Epidermal melanocyte (primary cell): Measurements from ENCODE around the gene DIP2C.
"Not testable (repeated sequence)": the region's sequence is repeated elsewhere in the genome, so short reads cannot be mapped to it uniquely, and the experiment has no call there.

Experiments used
- DNase-seq: peaks from one replicate; pipeline ENCODE4 v3.0.0; 2011; ENCODE audit warnings: low spot score; ENCODE audit not compliant: insufficient read length

DIP2C gene

GRCh38 chr10:641149-642010 lies 48.1 kb downstream of the DIP2C start:
- no peak for DNase-seq

GRCh38 chr10:640673-641045 lies 48.8 kb downstream of the DIP2C start:
- DNase-seq = no peak

DNA sequence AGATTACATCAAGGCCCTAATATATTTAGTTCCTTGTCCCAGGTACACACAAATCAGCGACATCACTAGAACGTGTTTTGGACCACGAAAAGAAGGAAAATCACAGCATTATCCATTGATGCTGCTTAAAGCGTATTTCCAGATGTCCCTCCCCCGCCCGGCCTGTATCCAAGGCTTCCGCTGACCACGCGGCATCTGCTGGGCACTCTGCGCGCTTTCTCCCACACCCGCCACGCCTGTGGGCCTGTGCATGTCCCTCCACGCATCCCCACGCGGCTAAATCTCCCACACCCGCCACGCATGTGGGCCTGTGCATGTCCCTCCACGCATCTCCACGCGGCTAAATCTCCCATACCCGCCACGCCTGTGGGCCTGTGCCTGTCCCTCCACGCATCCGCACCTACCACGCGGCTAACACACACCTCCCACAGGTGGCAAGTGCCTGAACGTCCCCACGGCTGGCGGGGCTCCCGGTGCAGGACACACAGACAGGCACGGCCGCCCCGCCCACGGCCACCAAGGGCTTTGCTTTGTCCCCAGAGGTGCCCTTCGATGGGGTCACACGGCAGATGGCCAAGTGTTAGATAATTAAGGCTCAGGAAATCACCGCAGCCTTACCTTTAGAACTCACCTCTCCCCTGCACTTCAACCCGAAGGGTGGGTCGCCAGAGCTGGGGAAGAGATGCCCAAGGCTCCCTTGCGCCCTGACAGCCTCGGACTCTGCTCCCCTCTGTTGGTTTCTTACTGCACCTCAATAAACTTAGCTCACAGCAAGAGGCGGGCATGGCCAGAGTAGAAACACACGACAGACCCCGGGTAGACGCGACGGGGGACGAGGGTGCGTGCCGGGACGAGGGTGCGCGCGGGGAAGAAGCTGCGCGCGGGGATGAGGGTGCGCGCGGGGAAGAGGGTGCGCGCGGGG lies 49.5 kb downstream of the DIP2C start:
- no peak for DNase-seq

GRCh38 chr10:639001-639750 lies 50.3 kb downstream of the DIP2C start:
- no peak for DNase-seq

DNA sequence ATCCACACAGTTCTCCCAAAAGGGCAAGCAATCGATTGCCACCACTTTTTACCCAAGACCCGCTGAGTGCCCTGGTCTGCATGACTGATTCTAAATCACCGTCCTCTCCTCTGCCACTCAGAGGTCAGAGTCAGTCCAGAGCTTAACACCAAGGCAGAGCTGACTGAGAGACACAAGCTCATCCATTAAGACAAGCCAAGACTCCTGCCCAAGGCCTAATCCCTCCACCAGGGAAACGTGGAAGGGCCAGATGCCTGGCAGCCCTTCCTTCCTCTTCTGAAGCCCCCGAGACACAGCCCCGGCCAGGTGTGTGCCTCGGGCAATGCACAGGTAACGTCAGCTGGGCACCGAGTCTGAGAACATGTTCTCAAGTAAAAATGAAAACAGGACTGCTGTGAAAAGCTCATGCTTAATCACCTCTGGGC lies 51.7 kb downstream of the DIP2C start:
- DNase-seq = no peak

DNA sequence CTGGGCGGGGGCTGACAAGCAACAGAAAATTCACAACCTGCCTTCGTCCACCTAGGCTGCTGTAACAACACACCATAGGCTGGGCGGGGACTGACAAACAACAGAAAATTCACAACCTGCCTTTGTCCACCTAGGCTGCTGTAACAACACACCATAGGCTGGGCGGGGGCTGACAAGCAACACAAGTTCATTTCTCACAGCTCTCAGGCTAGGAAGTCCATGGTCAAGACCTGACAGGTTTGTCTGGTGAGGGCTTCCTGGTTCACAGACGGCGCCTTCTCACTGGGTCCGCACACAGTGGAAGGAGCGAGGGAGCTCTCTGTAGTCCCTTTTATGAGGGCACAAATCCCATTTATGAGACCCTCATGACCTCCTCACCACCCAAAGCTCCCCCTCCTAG lies 52.2 kb downstream of the DIP2C start:
- no peak for DNase-seq

GRCh38 chr10:636769-637168 lies 52.7 kb downstream of the DIP2C start:
- DNase-seq = no peak

DNA sequence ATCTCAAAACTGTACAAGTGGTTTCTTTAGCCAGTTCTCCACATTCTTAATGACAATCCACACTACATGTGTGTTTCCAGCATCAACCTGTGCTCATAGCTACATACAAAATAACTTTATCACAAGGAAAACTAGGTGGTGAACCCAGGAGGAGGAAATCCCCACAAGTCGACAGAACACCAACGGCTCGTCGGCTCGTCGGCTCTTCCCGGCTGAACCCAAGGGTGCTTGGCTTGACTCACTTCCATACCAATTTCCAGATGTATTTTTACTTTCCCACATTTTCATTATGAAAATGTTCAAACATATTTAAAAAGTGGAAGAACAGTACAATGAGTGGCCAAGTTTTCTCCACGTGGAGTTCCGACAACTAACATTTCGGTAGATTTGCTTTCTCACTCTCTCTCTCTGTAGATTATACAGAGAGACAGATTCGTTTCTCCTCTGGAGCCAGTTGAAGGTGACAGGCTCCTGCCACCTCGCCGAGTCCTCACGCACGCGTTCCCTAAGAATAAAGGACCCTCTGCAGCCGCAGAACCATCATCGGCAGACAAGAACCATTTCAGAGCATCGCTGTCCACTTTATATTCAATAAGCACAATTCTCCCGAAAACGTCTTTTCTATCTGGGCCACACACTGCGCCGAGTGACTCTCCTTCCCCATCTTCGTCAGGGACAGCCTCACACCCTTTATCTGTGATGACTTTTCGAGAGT lies 53.3 kb downstream of the DIP2C start:
- no peak for DNase-seq

DNA sequence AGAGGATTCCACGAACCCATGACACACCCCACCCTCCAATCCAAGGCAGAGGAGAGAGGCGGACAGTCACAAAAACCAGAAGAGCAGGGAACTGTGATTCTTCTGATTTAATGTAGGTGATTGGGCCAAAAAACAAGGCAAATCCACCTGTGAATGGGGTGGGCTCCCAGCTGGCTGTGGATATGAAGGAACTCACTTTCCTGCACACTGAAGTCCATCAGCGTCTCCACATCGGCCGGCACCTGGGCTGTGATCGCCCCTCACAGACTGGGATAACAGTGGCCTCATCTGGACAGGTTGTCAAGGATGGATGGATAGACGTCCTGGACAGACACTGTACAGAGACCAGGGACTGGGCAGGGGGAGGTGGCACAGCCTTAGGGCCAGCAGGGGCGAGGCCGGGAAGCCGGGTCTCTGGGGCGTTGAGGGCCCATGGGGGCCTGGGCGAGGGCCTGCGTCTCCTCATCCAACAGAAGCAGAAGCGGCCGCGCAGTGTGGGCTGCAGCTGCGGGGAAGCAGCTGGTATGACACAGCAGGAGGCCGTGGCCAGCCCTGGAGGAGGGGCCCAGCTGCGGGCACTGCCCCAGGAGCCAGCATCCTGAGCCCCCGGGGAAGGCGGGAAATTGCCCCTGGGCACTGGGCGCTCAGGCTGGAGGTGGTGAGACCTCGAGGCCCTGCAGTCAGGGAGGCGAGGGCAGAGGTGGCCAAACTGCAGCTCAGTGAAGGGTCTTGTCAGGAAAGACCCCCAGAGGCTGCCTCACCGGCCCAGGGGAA lies 54.2 kb downstream of the DIP2C start:
- DNase-seq = no peak

GRCh38 chr10:634256-634655 lies 55.2 kb downstream of the DIP2C start:
- DNase-seq = no peak

DNA sequence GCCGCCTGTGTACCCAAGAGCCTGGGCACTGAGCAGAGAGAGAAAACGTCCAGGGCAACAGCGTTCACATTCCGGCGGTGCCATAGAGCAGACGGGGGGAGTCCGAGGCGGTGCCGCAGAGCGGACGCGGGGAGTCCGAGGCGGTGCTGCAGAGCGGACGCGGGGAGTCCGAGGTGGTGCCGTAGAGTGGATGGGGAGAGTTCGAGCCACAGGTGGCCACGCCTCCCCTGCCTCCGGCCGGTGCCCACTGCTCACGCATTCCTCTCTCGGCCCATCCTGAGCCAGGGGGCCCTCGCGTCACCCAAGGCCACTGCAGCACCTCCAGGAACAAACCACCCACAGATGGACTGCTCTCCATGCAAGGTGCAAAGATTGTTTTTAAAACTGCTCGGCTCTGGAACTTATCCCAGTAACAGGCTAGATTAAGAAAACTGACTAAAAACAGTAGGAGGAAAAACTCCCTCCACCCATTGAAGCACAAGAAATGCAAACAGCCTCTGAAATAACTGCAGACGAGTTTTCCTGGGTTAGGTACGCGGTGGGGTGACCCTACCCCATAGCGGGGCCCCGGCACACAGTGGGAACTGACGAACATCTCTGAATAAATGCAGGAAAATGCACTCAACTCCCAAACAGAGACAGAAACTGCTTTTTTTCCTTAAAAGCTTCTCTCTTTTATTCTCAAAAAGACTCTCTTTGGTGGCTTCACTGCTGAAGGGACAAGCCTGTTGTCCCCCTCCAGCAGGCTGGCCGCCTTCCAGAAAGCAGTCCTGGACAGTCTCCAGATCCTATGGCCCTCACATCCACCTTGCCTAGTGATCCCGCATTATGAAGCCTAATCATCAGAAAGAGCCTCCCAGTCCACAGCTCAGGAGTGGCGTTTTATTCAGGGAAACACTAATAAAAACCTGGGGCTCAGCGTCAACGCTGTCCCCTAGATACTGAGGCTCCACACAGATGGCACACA lies 55.9 kb downstream of the DIP2C start:
- no peak for DNase-seq

- not testable (repeated sequence) for DNase-seq
Observed at GRCh38 chr10:632807-633177, 56.7 kb downstream of the DIP2C start.

GRCh38 chr10:632155-632806 lies 57.2 kb downstream of the DIP2C start:
- not testable (repeated sequence) for DNase-seq

- no peak for DNase-seq
Observed at GRCh38 chr10:631266-631665, 58.2 kb downstream of the DIP2C start.

- DNase-seq = no peak
Observed at GRCh38 chr10:630581-631073, 58.8 kb downstream of the DIP2C start.

DNA sequence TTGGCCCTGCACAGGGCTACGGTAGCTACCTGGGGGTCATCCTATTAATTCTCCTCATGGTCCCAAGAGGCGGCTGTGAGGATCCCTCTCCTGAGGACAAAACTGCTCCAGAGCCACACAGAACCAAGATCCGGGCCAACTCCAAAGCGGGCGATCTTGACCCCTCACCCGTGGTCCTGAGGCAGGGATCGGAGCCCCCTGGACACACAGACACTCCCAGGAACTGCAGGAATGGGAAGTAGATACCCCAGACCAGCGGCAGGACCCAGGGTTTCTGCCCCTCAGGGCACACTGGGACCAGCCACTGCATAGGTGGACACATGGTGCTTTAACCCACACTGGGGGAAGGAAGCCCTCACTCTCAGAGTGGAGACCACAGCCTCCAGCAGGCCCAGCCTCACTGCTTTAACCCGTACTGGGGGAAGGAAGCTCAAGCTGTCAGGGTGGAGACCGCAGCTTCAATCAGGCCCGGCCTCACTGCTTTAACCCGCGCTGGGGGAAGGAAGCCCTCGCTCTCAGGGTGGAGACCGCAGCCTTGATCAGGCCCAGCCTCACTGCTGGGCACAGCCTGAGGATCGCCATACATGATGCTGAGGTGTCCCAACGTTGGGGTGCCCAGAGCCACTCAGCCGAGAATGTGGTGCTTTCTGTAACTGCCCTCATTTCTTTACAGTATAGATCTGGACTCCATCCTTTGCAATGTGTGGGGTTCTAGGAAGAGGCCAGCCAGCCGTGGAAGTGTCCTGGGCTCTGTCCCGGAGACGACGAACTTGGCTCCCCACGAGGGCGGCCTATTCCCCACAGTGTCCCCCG lies 60.1 kb downstream of the DIP2C start:
- DNase-seq = no peak

DNA sequence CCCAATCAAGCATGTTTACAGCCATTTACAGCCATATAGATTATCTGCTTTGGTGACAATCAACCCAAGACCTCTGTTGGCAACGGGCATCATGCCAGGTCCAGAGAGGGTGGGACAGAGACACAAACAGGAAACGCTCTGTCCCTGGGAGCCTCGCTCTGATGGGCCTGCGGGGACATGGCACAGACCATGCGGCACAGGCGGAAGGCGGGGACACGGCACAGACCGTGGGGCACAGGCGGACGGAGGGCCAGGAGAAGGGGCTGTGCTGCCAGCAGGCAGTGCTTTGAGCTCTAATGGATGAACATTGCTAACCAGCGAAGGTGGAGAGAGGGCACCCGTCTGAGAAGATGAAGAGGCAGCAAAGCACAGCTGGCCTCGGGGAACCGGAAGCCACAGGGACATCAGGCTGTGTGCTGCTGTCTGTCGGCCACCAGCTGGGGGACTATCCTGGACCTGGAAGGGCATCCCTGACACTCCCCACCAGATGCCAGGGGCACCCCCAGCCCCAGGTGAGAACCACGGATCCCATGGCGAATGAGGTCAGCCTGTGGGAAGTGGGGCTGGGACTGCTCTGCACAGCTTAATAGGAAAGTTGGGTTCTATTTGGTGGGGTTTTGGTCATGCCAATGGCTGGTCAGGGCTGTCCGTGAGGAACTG lies 61.0 kb downstream of the DIP2C start:
- no peak for DNase-seq
